ENCODE measurements around the gene ALPK1. TPM values are rescaled to one million over a fixed set of nuclear protein-coding genes. Genes with fewer than 3 reads are reported as not detected.
A peak's percentile ranks its signal among the peaks of the same experiment; 100 is the strongest.

The ALPK1 gene
- total RNA-seq, 1 donor from 2014 or later = 26.9 TPM

GRCh38 chr4:112377594-112378242 lies 80.5 kb downstream of the ALPK1 start:
- Mint-ChIP-seq H3K4me1 (peaks cover 8% of the 10 kb centered on the region), H3K4me3 (no peak overlapping the region), H3K27me3 (ENCODE audit: low read depth) (peaks cover 31% of the 10 kb centered on the region), H3K9me3 (peaks cover 14% of the 10 kb centered on the region), H3K36me3 (peaks cover 22% of the 10 kb centered on the region), H3K27ac (no peak overlapping the region)
- no peak for TF ChIP-seq CTCF (IDR thresholded peaks at IDR 0.05; ENCODE audit: unreplicated experiment)
- no peak for DNase-seq (ENCODE audit: low spot score in 2 of 2, unreplicated experiment in 2 of 2)

- peaks cover 8% of the 10 kb centered on the region for H3K4me1 Mint-ChIP-seq
- peaks cover 31% of the 10 kb centered on the region for H3K27me3 Mint-ChIP-seq (ENCODE audit: low read depth)
- H3K9me3 Mint-ChIP-seq = peaks cover 14% of the 10 kb centered on the region
- H3K27ac Mint-ChIP-seq = no peak overlapping the region
- TF ChIP-seq CTCF (IDR thresholded peaks at IDR 0.05; ENCODE audit: unreplicated experiment) = no peak
- H3K4me3 Mint-ChIP-seq = no peak overlapping the region
- no peak for DNase-seq (ENCODE audit: low spot score in 2 of 2, unreplicated experiment in 2 of 2)
- H3K36me3 Mint-ChIP-seq = peaks cover 22% of the 10 kb centered on the region
These were observed 81.1 kb downstream of the ALPK1 start for GRCh38 chr4:112378243-112378620.

DNA sequence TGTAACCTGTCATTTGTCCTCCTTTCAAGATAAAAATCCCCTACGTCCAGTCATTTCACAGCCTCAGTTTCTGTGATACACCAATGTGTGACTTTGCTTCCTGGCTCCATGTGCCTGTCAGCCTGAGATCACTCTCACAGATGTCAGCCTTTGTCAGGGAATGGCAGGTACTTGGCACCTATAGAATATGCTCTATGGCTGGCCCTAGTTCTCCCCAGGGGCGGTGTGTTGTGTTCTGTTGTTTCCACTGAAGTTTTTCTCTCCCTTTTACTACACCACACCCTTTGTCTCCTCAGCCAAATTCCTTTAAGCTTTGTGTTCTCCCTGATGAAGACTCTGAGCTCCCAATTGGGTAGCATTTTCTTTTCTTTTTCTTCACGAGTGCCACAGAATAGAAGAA lies 81.7 kb downstream of the ALPK1 start:
- Mint-ChIP-seq H3K36me3 (peaks cover 25% of the 10 kb centered on the region), H3K27ac (no peak overlapping the region), H3K4me3 (peak overlapping the region; percentile 45), H3K27me3 (ENCODE audit: low read depth) (peaks cover 31% of the 10 kb centered on the region), H3K9me3 (peaks cover 13% of the 10 kb centered on the region), H3K4me1 (peaks cover 8% of the 10 kb centered on the region)
- TF ChIP-seq CTCF (IDR thresholded peaks at IDR 0.05; ENCODE audit: unreplicated experiment) = no peak
- no peak for DNase-seq (ENCODE audit: low spot score in 2 of 2, unreplicated experiment in 2 of 2)

DNA sequence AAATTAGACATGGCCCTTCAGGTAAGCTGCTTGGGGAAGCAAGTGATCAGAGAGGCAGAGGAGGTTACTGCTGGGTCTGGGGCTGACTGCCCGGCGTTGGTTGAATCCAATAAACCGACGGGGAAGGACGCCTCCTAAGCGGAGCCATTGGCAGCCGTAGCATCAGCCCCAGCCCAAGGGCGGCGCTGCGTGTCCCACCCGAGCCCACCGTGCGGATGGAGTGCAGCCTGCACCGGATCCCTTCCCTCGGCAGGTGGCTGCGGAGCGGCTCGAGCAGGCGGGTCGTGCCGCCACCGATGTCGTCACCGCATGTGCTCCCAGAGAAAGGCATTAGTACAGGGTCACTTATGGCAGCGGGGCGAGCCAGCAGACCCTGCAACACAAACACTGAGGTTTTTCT lies 82.1 kb downstream of the ALPK1 start:
- no peak for TF ChIP-seq CTCF (IDR thresholded peaks at IDR 0.05; ENCODE audit: unreplicated experiment)
- Mint-ChIP-seq H3K27ac (no peak overlapping the region), H3K9me3 (peaks cover 8% of the 10 kb centered on the region), H3K4me1 (peaks cover 8% of the 10 kb centered on the region), H3K4me3 (peak overlapping the region; percentile 45), H3K36me3 (peaks cover 24% of the 10 kb centered on the region), H3K27me3 (ENCODE audit: low read depth) (peaks cover 31% of the 10 kb centered on the region)
- DNase-seq (ENCODE audit: low spot score in 2 of 2, unreplicated experiment in 2 of 2) = no peak

DNA sequence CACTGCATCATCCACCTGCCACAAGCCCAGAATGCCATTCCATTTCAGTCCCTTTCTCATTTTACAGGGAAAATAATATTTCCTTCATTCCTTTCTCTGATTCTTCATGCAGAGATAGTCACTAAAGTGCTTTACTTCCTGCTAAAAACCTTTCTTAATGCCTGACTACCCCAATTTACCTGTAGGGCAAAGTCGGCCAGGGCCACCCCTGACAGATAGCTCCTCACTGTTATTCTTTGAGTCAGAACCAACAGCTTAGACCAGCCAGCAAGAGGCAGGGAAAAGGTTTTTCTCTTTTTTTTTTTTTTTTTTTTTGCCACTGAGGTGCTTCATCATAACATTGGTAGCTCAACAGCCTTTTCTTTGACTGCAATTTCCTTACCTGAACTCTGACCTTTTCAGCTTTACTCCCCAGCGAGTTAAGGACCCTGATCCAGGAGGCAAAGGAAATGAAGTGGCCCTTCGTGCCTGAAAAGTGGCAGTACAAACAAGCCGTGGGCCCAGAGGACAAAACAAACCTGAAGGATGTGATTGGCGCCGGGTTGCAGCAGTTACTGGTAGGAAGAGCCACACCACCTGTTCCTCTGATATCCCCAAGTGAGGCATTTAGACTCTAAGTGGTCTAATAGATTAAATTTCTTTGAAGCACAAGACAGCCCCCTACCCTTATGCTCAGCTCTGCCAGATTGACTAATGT lies 85.0 kb downstream of the ALPK1 start:
- H3K4me1 Mint-ChIP-seq = peaks cover 8% of the 10 kb centered on the region
- H3K4me3 Mint-ChIP-seq = no peak overlapping the region
- no peaks in the 10 kb centered on the region for H3K9me3 Mint-ChIP-seq
- no peak for DNase-seq (ENCODE audit: low spot score in 2 of 2, unreplicated experiment in 2 of 2)
- no peak for TF ChIP-seq CTCF (IDR thresholded peaks at IDR 0.05; ENCODE audit: unreplicated experiment)
- H3K27ac Mint-ChIP-seq = no peak overlapping the region
- peaks cover 28% of the 10 kb centered on the region for H3K27me3 Mint-ChIP-seq (ENCODE audit: low read depth)
- peaks cover 17% of the 10 kb centered on the region for H3K36me3 Mint-ChIP-seq
